Measurements from ENCODE around the gene ADAMTS15. TPM values are rescaled to one million over a fixed set of nuclear protein-coding genes. Genes with fewer than 3 reads are reported as not detected.

ADAMTS15 gene
- total RNA-seq, 1 donor from 2014 or later: 2.4 TPM

DNA sequence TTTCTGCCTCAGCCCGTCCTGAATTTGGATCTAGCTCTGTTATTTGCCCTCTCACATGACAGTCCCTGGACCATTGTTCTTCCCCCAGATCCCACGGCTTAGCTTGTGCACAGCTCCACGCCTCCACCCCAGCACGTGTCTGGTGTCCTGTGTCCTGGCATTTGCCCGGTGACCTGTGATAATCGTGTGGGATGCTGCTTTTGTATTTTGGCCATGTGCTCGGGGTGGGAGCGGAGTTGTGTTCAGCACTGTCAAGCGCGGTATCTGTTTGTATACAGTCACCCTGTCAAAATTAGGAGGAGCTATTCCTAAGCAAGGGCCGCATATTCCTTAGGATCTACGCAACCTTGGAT is 31.9 kb upstream of the ADAMTS15 start:
- DNase-seq (ENCODE audit: low spot score in 2 of 2): no peak
- FAIRE-seq: no peak

DNA sequence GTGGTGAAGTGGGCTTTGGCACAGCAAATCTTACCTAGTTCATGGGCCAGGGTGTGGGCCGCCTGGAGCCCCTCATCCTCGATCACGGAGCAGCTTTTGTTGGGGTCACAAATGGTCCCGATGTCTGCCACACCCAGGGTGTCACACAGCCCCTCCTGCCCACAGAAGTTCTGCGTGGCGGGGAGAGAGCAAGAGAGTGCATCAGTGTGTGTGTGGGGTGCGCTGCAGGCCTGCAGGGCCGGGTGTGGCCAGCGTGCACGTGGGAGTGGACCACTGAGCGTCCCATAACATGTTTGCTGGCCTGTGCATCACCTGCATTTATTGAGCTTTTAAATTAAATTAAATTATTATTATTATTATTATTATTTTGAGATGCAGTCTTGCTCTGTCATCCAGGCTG is 31.5 kb upstream of the ADAMTS15 start:
- DNase-seq (ENCODE audit: low spot score in 2 of 2) (no peak), FAIRE-seq (no peak)

DNA sequence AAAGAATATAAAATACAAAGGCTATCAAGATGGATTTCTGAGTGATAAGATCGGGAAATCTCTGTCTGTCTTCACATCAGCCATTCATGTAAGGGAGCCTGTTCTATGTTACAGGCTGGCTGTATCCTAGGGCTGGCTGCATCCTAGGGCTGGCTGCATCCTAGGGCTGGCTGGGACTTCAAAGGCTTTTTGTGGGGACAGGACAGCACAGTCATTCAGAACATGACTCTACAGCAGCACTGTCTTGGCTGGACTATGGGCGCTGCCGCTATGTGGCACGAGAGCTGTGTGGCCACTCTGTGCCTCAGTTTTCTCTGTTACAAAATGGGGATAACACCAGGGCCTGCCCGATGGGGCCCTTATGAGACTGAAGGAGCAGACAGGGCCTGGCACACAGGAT is 30.2 kb upstream of the ADAMTS15 start:
- DNase-seq (ENCODE audit: low spot score in 2 of 2): peak in 1 of 2 donors; percentile 58
- FAIRE-seq: no peak

DNA sequence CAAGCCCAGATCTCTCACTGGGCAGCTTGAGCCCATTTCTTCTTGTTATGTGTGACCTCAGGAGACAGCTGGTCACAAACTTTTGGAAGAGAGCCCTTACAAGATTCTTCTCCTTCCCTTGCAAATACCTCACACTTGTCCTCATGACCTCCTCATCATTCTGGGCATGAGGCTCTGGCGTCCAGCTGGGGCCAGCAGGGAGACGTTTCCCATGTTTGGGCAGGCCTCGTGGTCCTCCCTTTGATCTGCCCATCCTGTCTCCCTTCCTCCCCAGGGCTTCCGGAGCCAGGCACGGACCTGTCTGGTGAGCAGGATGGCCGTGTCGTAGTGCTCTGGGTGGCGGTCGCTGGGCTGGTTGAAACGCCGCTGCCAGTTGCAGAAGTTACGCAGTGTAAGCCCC is 29.7 kb upstream of the ADAMTS15 start:
- FAIRE-seq (no peak), DNase-seq (ENCODE audit: low spot score in 2 of 2) (no peak)

DNA sequence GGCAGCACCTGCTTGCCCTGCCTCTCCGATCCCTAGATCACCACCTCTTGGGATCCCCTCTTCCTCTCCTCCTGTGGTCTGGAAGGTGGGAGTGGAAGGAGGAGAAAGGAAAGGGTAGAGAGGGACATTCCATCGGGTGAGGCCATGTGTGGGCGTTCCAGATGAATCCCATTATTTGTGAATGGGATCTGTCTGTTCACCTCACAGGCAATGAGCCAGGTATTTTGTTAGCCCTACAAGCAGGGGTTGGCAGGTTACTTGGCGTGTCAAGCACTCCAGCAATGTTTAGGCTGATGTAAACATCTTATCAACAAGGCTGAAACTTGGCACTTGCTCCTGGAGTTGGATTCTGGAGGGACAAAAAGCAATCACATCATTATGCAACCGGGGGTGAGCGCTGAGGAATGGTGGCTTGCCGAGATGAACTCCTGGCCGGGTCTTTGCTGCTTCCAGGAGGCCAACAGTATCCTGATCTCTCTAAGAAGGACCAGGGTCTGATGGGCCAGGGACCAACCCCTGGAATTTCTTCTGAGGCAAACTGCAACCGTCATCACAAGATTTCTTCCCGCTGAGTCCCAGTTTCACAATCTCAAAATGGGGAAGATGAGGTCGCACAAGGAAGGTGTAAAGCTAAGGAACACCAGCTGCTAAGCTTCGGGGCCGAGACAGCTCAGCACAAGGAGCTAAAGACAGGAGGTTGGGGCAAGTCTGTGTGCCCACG is 27.8 kb upstream of the ADAMTS15 start:
- FAIRE-seq (no peak), DNase-seq (ENCODE audit: low spot score in 2 of 2) (no peak)

DNA sequence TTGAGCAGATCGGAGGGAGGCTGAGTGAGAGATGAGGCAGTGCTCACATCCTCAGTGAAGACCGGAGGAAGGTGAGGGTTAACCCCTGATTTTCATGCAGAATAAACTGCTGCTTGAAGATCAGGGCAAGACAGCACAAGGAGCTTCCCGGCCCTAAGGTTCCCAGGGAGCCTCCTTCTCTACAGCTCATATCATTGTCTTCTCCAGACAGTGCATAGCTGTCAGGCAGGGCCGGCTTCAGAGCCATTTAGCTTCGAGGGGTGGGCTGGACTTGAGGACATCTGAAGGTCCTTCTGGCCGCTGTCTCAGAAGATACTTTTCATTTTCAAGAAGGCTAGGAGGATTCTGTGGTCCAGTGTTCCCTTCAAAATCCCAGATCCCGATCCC is 27.3 kb upstream of the ADAMTS15 start:
- no peak for FAIRE-seq

DNA sequence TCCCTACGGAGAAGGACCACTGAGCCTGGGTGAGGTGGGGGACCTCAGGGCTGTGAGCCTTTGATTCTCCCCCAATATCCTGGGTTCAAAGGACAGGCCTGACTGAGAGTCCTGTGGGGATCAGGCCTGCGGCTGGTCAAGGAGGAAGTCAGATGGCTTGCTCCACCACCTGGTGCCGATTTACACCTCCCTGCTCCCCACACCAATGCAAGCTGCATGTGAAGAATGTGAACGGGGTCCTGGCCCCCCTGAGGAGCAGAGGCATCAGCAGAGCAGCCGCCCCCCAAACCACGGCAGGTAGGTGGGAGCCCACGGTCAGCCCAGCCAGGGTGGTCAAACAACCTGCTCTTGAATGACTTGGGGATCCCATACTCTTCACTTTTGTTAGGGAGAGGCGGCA is 26.7 kb upstream of the ADAMTS15 start:
- DNase-seq (ENCODE audit: low spot score in 2 of 2) (no peak), FAIRE-seq (no peak)

More for the DNA sequence above, 27.3 kb upstream of the ADAMTS15 start:
- no peak for DNase-seq (ENCODE audit: low spot score in 2 of 2)

DNA sequence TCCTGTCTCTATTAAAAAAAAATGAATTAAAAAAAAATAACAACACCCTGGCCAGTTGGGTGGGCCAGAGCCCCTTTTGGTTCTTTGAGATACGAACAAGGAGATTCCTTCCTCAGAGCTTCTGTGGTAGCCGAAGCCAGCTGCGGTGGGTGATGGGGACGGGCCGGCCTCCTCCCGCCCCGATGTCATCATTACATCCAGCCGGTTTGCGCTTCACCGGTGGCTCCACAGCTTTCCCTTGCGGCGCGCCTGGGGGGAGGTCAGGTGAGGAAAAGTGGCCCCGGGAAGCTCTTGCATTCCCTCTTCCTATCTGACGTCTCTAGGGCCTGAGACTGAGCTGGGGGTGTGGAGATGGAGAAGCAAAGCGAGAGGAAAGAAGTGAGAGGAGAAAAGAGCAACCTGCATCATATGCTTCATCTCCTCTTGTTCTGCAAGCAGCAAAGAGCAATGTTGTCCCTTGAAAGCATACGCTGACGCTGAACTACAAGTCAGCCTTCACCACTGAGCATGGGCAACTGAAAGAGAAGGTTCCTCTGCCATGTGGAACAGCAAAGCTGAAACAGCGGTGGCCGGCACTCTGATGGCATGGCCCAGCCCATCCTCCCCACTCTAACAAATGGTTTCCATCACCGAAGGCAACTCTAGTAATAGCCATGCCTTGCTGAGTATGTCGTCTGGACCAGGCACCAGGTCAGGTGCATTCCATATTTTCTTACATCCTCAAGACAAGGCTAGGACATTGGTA is 26.0 kb upstream of the ADAMTS15 start:
- DNase-seq (ENCODE audit: low spot score in 2 of 2): no peak
- no peak for FAIRE-seq

DNA sequence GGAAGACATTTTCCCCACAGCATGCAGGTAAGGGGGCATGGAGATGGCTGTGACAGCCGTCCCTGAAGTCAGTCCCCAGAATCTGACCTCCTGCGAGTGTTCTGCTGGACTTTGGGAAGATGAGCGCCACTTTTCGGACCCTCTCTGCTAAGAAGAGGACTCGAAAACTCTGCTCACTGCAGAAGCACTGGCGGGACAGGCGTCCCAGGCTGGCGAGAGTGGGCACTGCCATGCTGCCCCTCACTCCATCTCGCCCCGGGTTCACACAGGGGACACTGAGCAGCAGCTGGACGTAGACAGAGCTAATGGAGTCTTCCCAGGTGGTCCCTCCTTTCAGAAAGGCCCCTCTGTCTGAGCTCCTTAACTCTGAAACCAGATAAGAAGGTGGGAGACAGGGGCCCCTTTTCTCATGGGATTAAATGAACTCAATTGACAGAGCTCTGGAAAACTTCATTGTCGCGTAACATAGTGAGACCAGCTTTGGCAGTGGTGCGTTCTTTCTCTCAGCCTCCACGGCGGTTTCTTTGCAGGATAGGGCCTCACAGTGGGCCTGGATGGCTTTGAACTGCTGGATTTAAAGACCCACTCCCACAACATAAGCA is 24.8 kb upstream of the ADAMTS15 start:
- FAIRE-seq: no peak

DNA sequence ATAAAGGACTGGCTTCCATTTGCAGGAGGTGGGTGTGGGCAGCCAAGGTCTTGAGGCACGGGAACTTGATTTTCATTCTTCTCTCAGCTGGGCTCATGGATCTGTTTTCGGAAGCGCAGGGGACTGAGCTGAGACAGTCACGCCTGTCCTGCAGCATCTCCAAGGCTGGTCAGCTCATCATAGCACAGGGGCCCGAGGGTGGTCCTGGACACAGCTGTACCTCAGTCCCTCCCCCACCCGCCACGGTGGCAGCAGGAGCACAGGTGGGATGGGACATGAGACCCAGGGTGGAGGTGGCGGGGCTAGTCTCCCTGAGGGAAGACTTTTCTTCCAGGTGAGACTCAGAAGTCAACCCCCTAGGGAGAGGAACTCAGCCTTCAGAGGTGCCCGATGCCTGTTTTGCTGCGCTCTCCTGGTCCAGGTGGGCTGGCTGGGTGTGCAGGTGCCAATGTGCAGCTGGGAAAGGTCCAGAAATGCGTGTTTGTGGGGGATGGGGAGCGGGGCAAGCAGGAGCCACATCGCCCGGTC is 23.8 kb upstream of the ADAMTS15 start:
- FAIRE-seq: no peak
- no peak for DNase-seq (ENCODE audit: low spot score in 2 of 2)

More for the DNA sequence above, 24.8 kb upstream of the ADAMTS15 start:
- DNase-seq (ENCODE audit: low spot score in 2 of 2): no peak

DNA sequence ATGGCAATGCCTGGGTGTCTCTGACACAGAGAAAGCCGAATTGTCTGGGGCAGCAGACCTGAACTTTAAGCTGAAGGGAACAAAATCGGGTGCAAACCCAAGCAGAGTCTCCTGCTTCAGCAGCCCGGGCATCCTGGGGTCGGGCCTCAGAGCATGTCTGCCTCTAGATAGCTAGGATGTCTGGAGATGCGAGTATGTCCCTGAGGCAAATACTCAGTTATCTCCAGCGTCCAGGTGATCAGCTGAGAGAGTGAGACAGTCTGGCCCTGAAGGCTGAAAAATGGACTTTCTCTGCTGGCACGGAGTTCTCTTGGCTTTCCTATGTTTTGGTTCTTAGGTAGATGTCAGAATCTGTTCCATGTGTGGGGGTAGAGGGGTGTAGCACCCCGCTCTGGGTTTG is 23.3 kb upstream of the ADAMTS15 start:
- FAIRE-seq (no peak), DNase-seq (ENCODE audit: low spot score in 2 of 2) (no peak)

DNA sequence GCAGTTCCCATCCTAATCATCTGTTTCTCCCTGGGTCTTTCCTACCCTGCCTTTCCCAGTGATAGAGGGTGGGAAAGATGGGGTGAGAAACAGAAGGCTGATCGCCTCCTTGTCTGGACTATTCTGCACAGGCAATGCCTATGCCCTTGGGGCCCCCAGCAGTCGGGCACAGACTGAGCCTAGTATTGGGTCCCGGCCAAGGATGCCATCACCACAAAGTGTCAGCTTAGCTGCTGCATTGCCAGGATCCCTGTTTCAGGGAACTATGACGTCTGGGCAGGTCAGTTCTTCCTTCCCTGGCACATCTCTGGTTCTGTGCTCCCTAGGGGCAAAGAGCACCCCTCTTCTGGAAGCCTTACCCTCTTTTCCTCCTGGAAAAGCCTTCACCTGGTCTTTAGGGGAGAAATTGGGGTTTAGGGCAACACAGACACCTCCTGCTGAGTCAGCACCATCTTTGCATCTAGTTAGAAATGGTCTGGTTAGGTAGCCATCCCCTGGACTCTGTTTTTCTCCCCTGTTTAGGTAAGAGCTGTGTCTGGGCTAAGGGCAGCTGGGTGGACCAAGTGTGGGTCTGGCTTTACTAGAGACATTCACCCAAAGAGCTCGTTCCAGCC is 22.1 kb upstream of the ADAMTS15 start:
- FAIRE-seq (no peak), DNase-seq (ENCODE audit: low spot score in 2 of 2) (no peak)

DNA sequence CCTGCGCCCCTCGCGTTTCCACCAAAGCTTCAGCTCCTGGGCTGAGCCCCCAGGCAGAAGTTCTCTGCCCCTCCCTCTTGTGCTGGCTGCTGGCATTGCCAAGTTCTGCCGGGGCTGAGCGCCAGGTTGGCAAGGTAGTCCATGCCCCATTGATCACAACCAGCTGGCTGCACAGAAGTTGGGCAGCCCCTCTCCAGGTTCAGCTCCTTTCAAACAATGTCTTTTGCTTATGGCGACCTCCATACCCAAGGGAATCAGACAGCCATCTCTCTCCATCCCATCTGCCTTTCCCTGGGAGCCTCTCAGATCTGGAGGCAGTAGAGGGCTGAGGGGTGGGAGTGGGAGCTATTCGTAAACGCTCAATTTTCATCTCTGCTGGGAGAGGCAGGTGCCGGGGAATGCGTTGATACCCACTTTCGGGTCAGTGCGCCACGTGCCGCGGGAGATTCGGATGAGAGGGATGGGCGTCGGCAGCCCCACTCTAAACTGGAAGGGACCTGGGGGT is 21.6 kb upstream of the ADAMTS15 start:
- FAIRE-seq (no peak), DNase-seq (ENCODE audit: low spot score in 2 of 2) (no peak)

DNA sequence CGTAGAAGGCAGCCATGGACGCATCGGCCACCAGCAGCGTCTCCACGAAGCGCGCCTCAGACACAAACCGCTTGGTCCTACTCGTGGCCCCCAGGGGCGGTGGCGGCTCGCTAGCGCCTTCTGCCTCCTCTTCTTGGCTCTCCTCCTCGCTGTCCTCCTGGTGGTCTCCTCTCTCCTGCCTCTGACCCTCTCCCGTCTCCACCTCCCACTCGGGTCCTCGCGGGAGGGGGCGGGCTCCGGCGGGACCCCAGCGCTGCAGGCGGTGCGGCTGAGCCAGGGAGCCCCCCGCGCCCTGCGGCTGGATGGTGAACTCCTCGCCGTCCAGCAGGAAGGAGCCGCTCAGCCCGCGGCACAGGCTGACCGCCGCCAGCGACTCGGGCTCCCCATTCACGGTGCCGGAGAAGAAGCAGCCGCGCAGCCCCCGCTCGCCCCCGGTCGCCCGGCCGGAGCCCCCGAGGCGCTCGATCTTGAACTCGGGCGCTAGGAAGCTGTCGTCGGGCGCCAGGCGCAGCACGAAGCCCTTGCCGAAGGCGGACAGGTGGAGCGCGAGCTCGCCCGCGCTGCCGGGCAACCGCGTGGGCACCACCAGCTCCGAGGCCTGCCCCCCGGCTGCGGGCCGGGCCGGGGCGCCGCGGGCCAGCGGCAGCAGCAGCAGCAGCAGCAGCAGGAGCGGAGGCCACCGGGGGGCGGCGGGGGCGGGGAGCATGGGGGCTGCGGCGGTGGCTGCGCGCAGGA is 20.7 kb upstream of the ADAMTS15 start:
- FAIRE-seq: no peak
- DNase-seq (ENCODE audit: low spot score in 2 of 2): no peak

DNA sequence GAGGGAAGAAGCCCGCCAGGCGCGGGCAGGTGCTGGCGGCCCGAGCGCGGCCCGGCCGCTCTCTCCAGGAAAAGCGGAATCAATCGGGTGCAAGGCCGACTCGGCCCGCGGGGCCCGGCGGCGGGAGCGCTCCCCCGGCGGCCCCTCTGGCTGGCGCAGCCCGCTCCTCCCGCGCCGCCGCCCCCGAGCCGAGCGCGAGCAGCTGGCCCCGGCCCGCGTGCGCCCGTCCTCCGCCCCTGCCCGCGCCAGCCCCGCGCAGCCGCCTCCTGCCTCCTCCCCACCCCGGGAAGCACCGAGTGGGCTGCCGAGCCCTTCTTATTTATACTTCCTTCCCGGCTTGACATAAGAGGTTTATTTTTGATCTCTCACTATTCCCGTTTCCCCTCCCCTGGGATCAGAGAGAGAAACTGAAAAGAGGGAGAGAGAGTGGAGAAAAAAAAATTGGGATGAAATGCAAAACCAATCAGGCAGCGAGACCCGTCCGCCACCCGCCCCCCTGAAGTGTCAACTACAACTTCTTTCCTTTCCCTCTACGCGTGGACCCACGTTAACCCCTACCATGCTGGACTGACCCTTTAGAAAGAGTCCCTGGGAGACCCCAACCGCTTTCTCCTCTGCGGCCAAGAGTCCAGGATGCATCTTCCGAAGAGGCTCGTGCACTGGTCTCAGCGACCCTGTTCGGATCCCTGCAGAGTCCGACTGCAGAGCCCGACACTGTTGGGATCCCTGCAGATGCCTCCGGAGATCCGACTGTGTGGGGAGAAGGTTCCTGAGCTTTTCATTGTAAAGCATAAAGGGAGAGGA is 19.9 kb upstream of the ADAMTS15 start, which contains the start of gene ADAMTS8:
ADAMTS8 (minus strand) TSS at position 294 of the 804 bp plus-strand sequence. CDS start 323 bp downstream, outside the sequence.
- DNase-seq (ENCODE audit: low spot score in 2 of 2) (no peak), FAIRE-seq (no peak)

DNA sequence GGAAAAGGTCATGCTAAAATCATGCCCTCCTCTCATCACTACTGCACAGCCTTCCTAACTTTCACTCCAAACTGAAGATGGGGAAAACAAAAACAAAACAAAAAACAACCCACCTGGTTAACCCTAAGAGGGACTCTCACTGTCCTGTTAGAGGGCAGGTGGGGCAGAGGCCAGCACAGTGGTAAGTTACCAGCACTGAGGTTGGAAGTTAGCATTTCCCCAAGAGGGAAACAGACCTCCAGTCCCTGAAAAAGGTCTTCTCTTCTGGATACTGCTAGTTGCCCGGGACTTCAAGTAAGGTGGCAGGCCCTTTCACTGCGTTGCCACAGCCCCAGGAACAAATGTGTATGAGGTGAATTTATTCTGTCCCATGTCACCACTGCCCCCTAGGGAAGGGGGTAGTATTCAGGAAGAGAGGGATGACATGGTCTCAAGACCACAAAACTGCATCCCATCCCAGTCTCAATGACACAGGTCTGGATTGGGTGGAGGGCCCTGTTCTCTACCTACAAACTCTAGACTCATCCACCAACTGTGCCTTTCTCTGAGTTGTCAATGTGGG is 19.2 kb upstream of the ADAMTS15 start:
- FAIRE-seq (no peak), DNase-seq (ENCODE audit: low spot score in 2 of 2) (no peak)

DNA sequence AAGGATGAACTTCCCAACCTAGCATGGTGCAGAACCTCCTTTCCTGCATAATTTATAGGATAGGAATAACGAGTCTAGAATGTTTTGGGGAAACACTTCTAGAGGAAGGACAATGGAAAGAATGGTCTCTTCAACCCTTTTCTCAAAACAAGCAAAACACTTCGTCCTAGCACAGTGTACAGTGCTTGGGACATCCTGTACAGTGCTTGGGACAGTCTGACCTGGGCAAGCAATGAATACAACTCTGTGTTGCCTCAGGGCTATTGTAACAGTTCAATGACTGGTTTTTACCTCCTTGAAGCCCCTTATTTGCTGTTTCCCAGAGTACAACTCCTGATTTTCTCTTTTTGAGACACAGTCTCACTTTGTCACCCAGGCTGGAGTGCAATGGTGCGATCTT is 18.5 kb upstream of the ADAMTS15 start:
- DNase-seq (ENCODE audit: low spot score in 2 of 2) (no peak), FAIRE-seq (no peak)

DNA sequence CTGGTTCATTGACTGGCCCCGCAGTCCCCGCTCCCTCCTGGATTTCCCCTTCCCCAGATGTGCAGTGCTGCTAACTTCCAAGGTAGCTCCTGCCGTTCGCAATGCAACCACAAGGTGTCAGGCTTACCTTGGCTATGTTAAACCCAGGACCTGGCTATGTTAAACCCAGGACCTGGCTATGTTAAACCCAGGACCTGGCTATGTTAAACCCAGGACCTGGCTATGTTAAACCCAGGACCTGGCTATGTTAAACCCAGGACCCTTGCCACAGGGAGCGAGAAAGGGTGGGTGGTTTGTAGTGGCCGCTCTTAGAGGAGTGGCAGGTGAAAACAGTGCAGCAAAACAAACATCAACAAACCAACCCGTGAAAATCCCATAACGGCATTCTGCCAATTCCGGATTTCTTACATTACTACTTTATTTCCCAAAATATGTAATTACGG is 17.1 kb upstream of the ADAMTS15 start:
- DNase-seq (ENCODE audit: low spot score in 2 of 2): peak in 1 of 2 donors; percentile 73
- no peak for FAIRE-seq

DNA sequence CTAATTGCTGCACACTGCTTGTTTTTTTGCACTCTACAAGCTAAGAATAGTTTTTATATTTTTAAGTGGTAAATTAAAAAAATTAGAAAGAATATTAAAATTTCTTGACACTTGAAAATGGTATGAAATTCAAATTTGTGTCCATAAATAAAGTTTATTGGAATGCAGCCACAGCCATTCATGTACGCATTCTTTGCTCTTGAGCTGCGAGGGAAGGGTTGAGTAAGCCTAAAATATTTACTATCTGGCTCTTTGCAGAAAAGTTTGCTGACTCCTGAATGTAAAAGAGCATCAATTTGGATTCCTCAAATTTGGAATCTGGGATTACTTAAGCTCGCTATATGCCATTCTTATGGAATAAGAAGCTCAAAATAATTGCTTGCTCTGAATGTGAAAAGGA is 16.6 kb upstream of the ADAMTS15 start:
- DNase-seq (ENCODE audit: low spot score in 2 of 2) (no peak), FAIRE-seq (no peak)
